Mesenchymal stem cell (in vitro differentiated cells and primary cell): ENCODE measurements around the gene NTN1.

Experiments
- DNase-seq: peaks from one replicate; pipeline ENCODE4 v3.0.0-alpha.2; 2013
- H2AFZ ChIP-seq: one replicate; pipeline ENCODE4 v1.6.1; 2013; ENCODE audit warnings: low read depth, mild to moderate bottlenecking, control low read depth, inconsistent platforms, low read length, moderate library complexity
- H2AK5ac ChIP-seq: 2 replicates; pipeline ENCODE4 v1.6.1; 2013; ENCODE audit warnings: low read length, moderate library complexity, mild to moderate bottlenecking, inconsistent platforms; ENCODE audit not compliant: severe bottlenecking
- H2BK120ac ChIP-seq: one replicate; pipeline ENCODE4 v1.6.1; 2013; ENCODE audit warnings: low read depth, mild to moderate bottlenecking, inconsistent platforms, low read length, moderate library complexity
- H2BK12ac ChIP-seq, 2 experiments: one replicate each; pipeline ENCODE4 v1.6.1; 2013; ENCODE audit warnings: inconsistent platforms in 2 of 2, low read length in 2 of 2, mild to moderate bottlenecking in 2 of 2, moderate library complexity in 2 of 2, control low read depth in 1 of 2
- H2BK15ac ChIP-seq: one replicate; pipeline ENCODE4 v1.6.1; 2013; ENCODE audit warnings: mild to moderate bottlenecking, low read depth, inconsistent platforms; ENCODE audit not compliant: poor library complexity, severe bottlenecking
- H2BK5ac ChIP-seq: 2 replicates; pipeline ENCODE4 v1.6.1; 2013; ENCODE audit warnings: low read depth, mild to moderate bottlenecking, low read length, control low read depth, inconsistent platforms; ENCODE audit not compliant: poor library complexity, severe bottlenecking
- H3K14ac ChIP-seq, 2 experiments: one replicate each; pipeline ENCODE4 v1.6.1; 2013; ENCODE audit warnings: inconsistent platforms in 2 of 2, low read length in 2 of 2, control low read depth in 1 of 2, mild to moderate bottlenecking in 1 of 2, moderate library complexity in 1 of 2
- H3K18ac ChIP-seq, 2 experiments: one replicate each; pipeline ENCODE4 v1.6.1; 2013; ENCODE audit warnings: inconsistent platforms in 2 of 2, low read length in 2 of 2, control low read depth in 1 of 2, low read depth in 1 of 2, mild to moderate bottlenecking in 1 of 2
- H3K23ac ChIP-seq, 2 experiments: one replicate each; pipeline ENCODE4 v1.6.1; 2013; ENCODE audit warnings: inconsistent platforms in 2 of 2, low read length in 2 of 2, mild to moderate bottlenecking in 2 of 2, moderate library complexity in 2 of 2, control low read depth in 1 of 2
- H3K27ac ChIP-seq: 2 replicates; pipeline ENCODE4 v1.5.1; 2013; ENCODE audit warnings: mild to moderate bottlenecking, moderate library complexity, low read length, control low read depth, inconsistent platforms; ENCODE audit not compliant: poor library complexity, severe bottlenecking
- H3K27me3 ChIP-seq, 2 experiments: 2 replicates each; pipeline versions ENCODE4 v1.6.1 to v1.7.0; 2013; ENCODE audit warnings: low read length in 2 of 2, mild to moderate bottlenecking in 2 of 2, moderate library complexity in 2 of 2, control low read depth in 1 of 2, inconsistent platforms in 1 of 2; ENCODE audit not compliant: control insufficient read depth in 1 of 2, insufficient read depth in 1 of 2
- H3K36me3 ChIP-seq, 2 experiments: 2 replicates each; pipeline versions ENCODE4 v1.6.1 to v1.7.0; 2013; ENCODE audit warnings: low read length in 2 of 2, control low read depth in 1 of 2, inconsistent platforms in 1 of 2, low read depth in 1 of 2, mild to moderate bottlenecking in 1 of 2; ENCODE audit not compliant: insufficient read depth in 2 of 2, control insufficient read depth in 1 of 2
- H3K4ac ChIP-seq, 2 experiments: one replicate each; pipeline ENCODE4 v1.6.1; 2013; ENCODE audit warnings: inconsistent platforms in 2 of 2, low read length in 2 of 2, mild to moderate bottlenecking in 2 of 2, moderate library complexity in 2 of 2, control low read depth in 1 of 2, low read depth in 1 of 2
- H3K4me1 ChIP-seq: 2 replicates; pipeline ENCODE4 v1.6.1; 2013; ENCODE audit warnings: low read depth, low read length, control low read depth; ENCODE audit not compliant: control insufficient read depth, insufficient read depth
- H3K4me2 ChIP-seq: 2 replicates; pipeline ENCODE4 v1.6.1; 2013; ENCODE audit warnings: low read length, mild to moderate bottlenecking, inconsistent platforms; ENCODE audit not compliant: poor library complexity, severe bottlenecking
- H3K4me3 ChIP-seq, 2 experiments: 2 replicates each; pipeline versions ENCODE4 v1.5.1 to v1.7.0; 2013; ENCODE audit warnings: low read length in 2 of 2, mild to moderate bottlenecking in 2 of 2, control low read depth in 1 of 2, low read depth in 1 of 2; ENCODE audit not compliant: insufficient read depth in 1 of 2
- H3K79me1 ChIP-seq: replicated peaks from 2 replicates; pipeline ENCODE4 v1.6.1; 2013; ENCODE audit warnings: mild to moderate bottlenecking, control low read depth, low read length, inconsistent platforms; ENCODE audit not compliant: poor library complexity, severe bottlenecking
- H3K9ac ChIP-seq: 2 replicates; pipeline ENCODE4 v1.7.0; 2013; ENCODE audit warnings: mild to moderate bottlenecking, low read length, moderate library complexity
- H3K9me3 ChIP-seq: 2 replicates; pipeline ENCODE4 v1.7.0; 2013; ENCODE audit warnings: mild to moderate bottlenecking, low read length; ENCODE audit not compliant: control insufficient read depth
- H4K8ac ChIP-seq: one replicate; pipeline ENCODE4 v1.6.1; 2013; ENCODE audit warnings: inconsistent platforms, mild to moderate bottlenecking, low read length, moderate library complexity
- H4K91ac ChIP-seq: one replicate; pipeline ENCODE4 v1.6.1; 2013; ENCODE audit warnings: mild to moderate bottlenecking, low read length, inconsistent platforms
- WGBS: methylation state at CpG from one replicate; pipeline ENCODE4 v1.1.7; 2013; ENCODE audit warnings: mixed read lengths; 5-methylcytosine and 5-hydroxymethylcytosine counted together

Gene NTN1

GRCh38 chr17:9109933-9110332, 88.6 kb downstream of the NTN1 start:
- Histone ChIP-seq H3K4me2 (no peak overlapping the region), H3K23ac (no peak overlapping the region), H2BK15ac (no peak overlapping the region), H3K79me1 (no peaks in the 10 kb centered on the region), H4K91ac (no peak overlapping the region), H2BK5ac (no peak overlapping the region), H4K8ac (no peak overlapping the region), H3K18ac (no peak overlapping the region), H3K27ac (no peak overlapping the region), H2BK12ac (no peak overlapping the region), H3K4ac (no peak overlapping the region), H2AFZ (no peak overlapping the region), H3K4me1 (no peaks in the 10 kb centered on the region), H2AK5ac (no peak overlapping the region), H3K27me3 (peaks cover 10 to 14% of the 10 kb centered on the region in 2 experiments), H3K9ac (no peak overlapping the region), H3K9me3 (no peaks in the 10 kb centered on the region), H3K14ac (no peak overlapping the region), H2BK120ac (no peak overlapping the region), H3K36me3 (no peaks in the 10 kb centered on the region), H3K4me3 (no peak overlapping the region)
- WGBS: 52% methylated on average over 4 of the region's 4 CpGs
- DNase-seq: no peak

- H4K8ac ChIP-seq: no peak overlapping the region
- H3K9ac ChIP-seq: no peak overlapping the region
- H3K23ac ChIP-seq: no peak overlapping the region
- H3K18ac ChIP-seq: no peak overlapping the region
- H3K27ac ChIP-seq: no peak overlapping the region
- no peak overlapping the region for H3K4ac ChIP-seq
- H2AFZ ChIP-seq: no peak overlapping the region
- no peak overlapping the region for H2BK5ac ChIP-seq
- DNase-seq: no peak
- no peak overlapping the region for H3K14ac ChIP-seq
- H3K4me1 ChIP-seq: peaks cover under 1% of the 10 kb centered on the region
- no peaks in the 10 kb centered on the region for H3K79me1 ChIP-seq
- no peak overlapping the region for H4K91ac ChIP-seq
- H2AK5ac ChIP-seq: no peak overlapping the region
- 89% methylated on average over 7 of the region's 7 CpGs for WGBS
- H3K4me2 ChIP-seq: no peak overlapping the region
- peaks cover 10% of the 10 kb centered on the region in 2 experiments for H3K27me3 ChIP-seq
- no peak overlapping the region for H2BK12ac ChIP-seq
- no peaks in the 10 kb centered on the region for H3K36me3 ChIP-seq
- no peak overlapping the region for H2BK120ac ChIP-seq
- no peak overlapping the region for H3K4me3 ChIP-seq
- no peak overlapping the region for H2BK15ac ChIP-seq
- H3K9me3 ChIP-seq: no peaks in the 10 kb centered on the region
These were observed 89.2 kb downstream of the NTN1 start for GRCh38 chr17:9110501-9110900.

GRCh38 chr17:9115214-9116191, 94.2 kb downstream of the NTN1 start:
- H3K27me3 ChIP-seq: peaks cover 5% of the 10 kb centered on the region in 2 experiments
- H3K9ac ChIP-seq: peak overlapping the region; percentile 85
- H2AK5ac ChIP-seq: no peak overlapping the region
- no peak overlapping the region for H4K8ac ChIP-seq
- H3K9me3 ChIP-seq: no peaks in the 10 kb centered on the region
- peak overlapping the region; percentile 29 for H2AFZ ChIP-seq
- H3K4me3 ChIP-seq: peak overlapping the region; percentile 40 to 74
- H3K36me3 ChIP-seq: no peaks in the 10 kb centered on the region
- H3K23ac ChIP-seq: no peak overlapping the region
- peak overlapping the region; percentile 84 for H3K4me2 ChIP-seq
- H2BK15ac ChIP-seq: peak overlapping the region; percentile 12
- no peak overlapping the region for H3K18ac ChIP-seq
- peaks cover 6% of the 10 kb centered on the region for H3K4me1 ChIP-seq
- no peak overlapping the region for H3K14ac ChIP-seq
- peak; percentile 51 for DNase-seq
- no peak overlapping the region for H4K91ac ChIP-seq
- H3K79me1 ChIP-seq: no peaks in the 10 kb centered on the region
- no peak overlapping the region for H2BK120ac ChIP-seq
- H2BK12ac ChIP-seq: no peak overlapping the region
- no peak overlapping the region for H3K27ac ChIP-seq
- H2BK5ac ChIP-seq: no peak overlapping the region
- WGBS: 15% methylated on average over 39 of the region's 41 CpGs
- H3K4ac ChIP-seq: no peak overlapping the region

GRCh38 chr17:9116311-9116835, 95.1 kb downstream of the NTN1 start:
- Histone ChIP-seq H3K9ac (no peak overlapping the region), H4K8ac (no peak overlapping the region), H3K36me3 (no peaks in the 10 kb centered on the region), H3K4me1 (peaks cover 6% of the 10 kb centered on the region), H2BK120ac (no peak overlapping the region), H3K14ac (no peak overlapping the region), H3K27ac (no peak overlapping the region), H4K91ac (no peak overlapping the region), H3K27me3 (peaks cover 9% of the 10 kb centered on the region in 2 experiments), H2AK5ac (no peak overlapping the region), H3K79me1 (no peaks in the 10 kb centered on the region), H2BK5ac (no peak overlapping the region), H3K4ac (no peak overlapping the region), H3K23ac (no peak overlapping the region), H2BK15ac (no peak overlapping the region), H3K4me2 (no peak overlapping the region), H3K4me3 (no peak overlapping the region), H3K18ac (no peak overlapping the region), H3K9me3 (no peaks in the 10 kb centered on the region), H2BK12ac (no peak overlapping the region), H2AFZ (no peak overlapping the region)
- no peak for DNase-seq
- whole genome bisulfite sequencing: 63% methylated on average over 11 of the region's 11 CpGs
